Dedifferentiated amniotic fluid mesenchymal stem cell (primary cell): Measurements from ENCODE around the gene CCDC93.
A peak's percentile ranks its signal among the peaks of the same experiment; 100 is the strongest.

Experiments used
- DNase-seq: peaks from one replicate; pipeline ENCODE4 v3.0.0-alpha.2; 2016; ENCODE audit errors: extremely low spot score

The CCDC93 gene

DNA sequence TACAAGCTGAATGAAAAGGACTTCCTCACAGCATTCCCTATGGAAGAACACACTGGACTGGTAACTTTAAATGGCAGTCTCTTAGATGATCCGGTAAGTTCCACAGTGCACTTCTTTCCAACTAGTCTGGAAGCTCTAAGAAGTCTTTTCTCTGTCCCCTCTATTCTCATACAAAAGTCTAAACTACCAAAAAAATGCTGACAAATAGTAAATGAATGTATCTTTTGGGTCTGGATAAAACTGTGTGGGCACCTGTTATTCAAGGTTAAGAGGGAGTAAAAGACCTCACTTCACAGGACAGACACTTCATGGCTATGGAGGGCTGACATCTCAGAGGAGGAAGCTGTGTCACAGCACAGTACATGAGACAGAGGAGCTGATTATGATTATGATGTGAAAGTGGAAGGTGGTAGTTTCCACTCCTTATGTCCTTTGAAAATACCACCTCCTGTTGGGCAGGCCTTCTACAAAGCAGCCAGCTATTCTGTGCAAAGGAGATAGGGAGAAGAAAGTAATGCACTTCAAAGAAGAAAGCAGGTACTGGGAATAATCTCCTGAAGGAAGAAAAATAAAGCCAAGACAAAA is 23.9 kb downstream of the CCDC93 start:
- DNase-seq = no peak

DNA sequence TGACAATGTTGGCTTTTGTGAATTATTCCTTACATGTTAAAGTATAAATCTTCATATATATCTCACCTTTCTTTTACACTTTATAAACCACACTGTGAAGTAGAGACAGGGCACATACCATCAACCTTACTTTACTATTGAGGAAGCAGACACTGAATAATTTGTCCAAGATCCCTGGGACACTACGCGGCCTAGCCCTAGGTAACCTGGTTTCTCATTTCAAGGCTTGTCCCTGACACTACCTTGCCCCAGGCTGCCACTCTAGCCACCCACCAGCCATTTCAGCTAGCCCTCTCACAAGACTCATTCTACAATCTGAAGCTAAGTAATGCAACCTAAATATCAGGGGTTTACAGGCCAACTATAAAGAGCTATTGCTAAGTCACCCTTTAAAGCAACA is 26.7 kb downstream of the CCDC93 start:
- no peak for DNase-seq

GRCh38 chr2:117985092-117985491 is 28.8 kb downstream of the CCDC93 start:
- no peak for DNase-seq

GRCh38 chr2:117984208-117984607 is 29.7 kb downstream of the CCDC93 start:
- DNase-seq = no peak

DNA sequence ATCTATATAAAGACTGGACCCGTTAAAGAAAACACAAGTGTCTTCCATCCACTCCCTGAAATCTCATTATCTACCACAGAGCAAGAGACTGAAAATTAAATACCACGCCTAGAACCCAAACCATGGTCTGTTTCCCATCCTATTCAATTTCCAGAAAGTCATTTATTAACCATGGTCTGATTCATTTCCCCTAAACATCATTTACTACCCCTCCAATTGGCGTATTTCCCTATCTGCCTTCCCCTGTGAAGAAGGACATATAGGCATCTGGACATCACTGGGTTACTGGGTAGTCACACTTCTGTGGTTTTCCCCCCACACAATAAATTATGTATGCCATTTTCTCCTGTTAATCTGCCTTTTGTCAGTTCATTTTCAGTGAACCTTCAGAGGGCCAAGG is 30.8 kb downstream of the CCDC93 start:
- DNase-seq = no peak

DNA sequence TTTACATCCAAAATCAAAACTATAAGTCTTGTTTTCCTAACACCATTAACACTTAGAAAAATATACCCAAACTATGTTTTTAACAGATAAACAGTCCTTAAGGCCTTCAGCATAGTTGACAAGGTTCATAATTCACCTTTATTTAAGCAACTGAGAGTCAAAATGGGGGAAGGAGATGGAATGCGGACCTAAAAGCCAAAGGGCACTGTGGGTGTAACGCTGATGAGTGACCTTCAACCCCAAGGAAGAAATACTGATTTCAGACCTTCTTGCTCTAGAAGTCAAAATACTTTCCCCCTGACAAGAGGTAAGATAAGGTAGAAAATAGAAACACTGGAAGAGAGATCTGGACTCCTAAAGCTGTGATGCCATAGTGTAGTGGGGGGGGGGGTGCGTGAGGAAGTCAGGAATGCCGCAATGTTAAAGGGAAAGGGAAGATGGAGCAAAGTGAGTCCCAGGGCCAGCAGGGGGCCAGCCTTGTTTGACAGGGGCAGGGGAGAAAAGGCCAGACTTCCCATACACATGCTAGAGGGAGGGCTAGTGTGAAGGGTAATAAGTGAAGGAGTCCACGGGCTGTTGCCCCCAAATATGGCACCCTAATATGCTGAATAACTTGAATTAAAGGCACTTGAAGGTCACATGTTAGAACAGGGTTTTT is 31.4 kb downstream of the CCDC93 start:
- DNase-seq = no peak

DNA sequence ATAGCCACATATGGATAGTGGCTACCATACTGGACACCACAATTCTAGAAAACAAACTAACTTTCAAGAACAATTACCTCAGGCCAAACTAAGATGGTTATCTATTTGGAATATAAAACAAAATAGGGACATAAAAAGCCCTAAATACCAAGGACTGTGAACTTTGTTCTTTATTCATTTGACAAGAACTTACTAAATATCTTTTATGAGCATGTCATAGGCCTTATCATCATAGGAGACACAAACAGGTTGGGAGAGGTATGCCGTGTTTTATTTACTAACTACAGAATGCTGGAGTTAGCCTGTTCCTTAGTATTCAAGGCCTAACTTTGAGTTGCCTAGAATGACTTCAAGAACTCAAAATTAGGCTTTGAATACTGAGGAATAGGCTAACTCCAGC is 32.1 kb downstream of the CCDC93 start:
- no peak for DNase-seq

DNA sequence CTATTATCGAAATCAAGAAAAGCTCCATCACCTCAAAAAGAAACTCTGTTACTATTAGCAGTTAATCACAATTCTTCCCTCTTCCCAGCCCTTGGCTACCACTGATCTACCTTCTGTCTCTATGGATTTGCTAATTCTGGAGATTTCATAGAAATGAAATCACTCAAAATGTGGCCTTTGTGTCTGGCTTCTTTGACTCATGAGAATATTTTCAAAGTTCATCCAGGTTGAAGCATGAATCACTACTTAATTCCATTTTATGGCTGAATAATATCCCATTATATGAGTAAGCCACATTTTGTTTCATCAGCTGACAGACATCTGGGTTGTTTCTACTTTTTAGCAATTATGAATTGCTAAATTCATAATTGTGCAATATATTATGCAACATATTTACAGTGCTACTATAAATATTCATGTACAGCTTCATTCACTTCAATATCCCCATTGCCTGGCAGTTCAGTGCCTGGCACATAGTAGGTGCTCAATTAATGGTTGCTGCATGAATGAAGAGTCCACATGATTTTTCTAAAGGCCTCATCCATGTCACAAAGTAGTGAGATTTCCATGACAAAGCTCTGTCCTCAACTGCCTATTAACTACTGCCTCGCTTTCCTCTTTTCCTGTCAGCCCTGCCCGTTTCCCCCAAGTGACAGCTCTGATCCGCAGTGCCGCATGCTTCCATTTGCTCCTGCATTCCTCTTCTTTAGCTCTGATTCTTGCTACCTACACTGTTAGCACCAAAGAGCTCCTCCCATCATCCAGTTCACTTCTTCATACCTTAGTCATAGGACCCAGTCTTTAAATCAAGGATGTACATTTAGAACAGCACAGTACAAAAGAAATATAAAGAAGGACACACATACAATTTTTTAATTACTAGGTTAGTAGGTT is 32.8 kb downstream of the CCDC93 start:
- DNase-seq = peak; percentile 91

DNA sequence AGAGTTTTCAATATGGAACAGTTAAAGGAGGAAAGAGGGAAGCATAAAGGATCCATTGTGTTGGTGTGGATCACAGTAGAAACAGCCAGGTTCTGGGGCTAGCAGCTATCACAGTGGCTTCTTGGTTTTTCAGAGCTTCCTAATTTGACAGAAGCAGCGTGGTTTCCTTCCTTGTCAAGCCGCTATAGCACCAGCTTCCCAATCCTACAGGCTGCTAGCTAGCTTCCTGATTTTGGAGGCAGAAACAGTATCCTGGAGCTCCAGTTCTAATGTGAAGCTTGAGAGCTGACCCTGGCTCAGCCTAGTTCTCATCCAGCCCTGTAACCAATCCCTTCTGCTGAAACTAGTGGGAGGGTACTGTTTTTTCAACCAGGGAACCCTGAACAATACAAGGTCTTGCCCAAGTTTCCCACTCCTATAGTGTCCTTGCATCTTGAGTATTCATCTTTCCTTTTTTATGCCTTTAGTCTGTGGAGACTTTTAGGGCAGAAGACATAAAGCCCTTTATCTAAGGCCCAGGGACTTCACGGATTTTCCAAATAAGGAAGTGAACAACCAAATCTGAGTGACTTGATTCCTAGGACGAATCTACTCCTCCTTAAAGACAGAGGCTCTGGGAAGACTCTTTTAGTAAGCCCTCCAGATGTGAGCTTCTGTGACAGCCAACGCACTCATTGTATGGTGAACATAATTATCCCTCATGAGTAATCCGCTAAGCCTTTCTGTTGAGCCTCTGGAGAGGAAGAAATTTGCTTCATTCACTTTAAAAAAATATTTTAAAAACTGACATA is 33.8 kb downstream of the CCDC93 start:
- peak; percentile 35 for DNase-seq

- DNase-seq = no peak
These were observed 36.2 kb downstream of the CCDC93 start for GRCh38 chr2:117977696-117978095.

GRCh38 chr2:117976581-117976980 is 37.3 kb downstream of the CCDC93 start:
- no peak for DNase-seq

DNA sequence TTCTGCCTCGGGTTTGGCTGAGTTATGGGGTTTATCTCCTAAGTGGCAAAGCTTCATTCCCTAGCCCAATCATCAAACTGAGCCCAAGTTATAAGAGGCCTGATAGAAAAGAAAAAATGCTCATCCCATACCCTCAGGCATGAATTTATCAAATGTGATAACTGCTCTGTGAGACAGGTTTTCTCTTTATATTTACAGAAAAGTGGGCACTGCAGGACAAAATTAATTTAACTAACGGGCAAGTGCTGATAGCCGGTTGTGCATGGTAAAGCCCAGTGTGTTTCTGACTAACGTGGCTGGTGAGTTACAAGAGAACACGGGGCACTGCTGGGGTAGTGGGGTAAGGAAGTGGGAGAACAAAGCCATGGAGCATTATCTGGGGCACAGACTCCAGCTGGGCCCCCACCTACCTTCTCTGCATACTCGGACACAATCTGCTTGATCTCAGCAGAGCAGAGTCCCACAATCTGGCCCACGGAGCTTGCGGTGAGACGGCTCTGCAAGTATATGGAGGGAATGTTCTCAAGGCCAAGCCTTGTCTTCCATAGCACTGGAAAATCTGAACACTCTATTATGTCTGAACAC is 40.3 kb downstream of the CCDC93 start:
- DNase-seq = no peak

DNA sequence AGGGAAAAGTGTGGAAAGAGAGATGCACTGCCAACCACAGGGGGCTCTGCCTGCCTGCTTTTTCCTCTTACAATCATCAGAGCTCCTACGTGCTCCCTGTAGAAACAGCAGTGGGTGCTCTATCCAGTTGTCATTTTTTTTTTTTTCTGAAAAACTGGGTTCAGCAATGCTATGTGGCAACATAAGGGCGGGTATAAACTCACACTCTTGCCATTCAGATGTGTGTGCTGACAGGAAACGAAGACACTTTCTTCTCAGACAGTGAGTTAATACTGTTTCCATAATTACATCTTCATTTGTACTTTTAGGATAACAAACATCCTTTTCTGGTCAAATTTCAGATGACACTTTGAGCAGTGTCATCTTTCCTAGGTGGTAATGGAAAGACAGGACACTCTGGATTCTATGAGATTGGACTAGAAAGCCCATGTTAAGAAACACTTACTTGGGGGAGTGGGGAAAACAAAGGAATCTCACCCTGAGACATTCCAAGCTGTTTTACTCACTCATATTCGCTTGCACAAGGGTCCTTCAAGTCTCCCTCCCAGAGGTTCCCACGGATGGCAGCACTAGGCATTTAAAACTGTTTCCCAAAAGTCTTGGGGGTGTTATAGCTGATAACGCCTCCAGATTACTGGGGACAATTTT is 41.3 kb downstream of the CCDC93 start:
- DNase-seq = no peak

DNA sequence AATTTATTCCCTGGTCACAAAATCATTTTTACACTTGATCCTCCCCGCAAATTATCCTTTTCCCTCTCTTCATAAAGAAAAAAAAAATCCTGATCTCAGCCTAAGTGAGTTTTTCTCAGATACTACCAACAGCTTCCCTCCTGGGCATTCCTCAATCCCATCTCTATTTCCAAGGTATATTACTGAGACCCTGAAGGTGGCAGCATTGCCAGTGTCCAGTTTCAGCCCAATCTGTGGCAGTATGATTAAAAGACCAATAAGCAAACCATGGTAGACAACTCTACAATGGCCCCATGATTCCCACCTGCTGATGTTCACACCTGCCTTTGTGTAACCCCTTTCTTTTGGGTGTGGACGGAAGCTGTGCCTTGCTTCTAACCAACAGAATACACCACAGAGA is 45.1 kb downstream of the CCDC93 start:
- no peak for DNase-seq

DNA sequence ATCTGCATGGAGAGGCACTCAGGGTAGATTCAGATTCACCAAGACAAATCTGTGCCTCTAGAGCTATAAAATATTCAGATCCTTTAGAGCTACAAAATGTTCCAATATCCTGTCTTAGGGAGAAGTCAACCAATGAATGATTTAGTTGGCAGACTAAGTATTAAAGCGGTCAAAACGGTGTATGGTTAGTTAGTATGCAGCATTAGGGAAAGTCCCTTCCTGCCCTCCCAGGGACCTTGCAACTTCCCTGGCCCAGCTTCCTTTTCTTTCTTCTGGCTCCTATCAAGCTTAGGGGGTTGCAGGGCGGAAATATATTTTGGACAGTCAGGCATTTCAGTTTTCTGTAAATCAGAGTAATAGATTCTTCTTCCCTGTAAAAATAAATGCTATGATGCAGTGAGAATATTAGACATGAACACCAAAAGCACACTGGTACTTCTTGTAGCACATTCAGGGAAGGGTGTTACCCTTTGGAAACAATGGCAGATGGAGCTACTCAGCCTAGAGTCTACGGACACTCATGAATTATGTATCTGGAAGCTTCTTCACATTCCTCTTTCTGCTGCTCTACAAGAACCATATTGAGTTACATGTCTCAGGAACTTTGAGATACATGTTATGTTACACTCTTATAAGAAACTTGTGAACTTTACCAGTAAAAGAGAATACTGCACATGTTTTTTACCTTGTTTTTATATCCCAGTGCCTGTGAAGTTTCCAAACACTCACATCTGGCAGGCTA is 45.7 kb downstream of the CCDC93 start:
- DNase-seq = no peak

GRCh38 chr2:117963446-117963845 is 50.4 kb downstream of the CCDC93 start:
- DNase-seq = no peak

- no peak for DNase-seq
These were observed 52.7 kb downstream of the CCDC93 start for GRCh38 chr2:117961201-117961600.

DNA sequence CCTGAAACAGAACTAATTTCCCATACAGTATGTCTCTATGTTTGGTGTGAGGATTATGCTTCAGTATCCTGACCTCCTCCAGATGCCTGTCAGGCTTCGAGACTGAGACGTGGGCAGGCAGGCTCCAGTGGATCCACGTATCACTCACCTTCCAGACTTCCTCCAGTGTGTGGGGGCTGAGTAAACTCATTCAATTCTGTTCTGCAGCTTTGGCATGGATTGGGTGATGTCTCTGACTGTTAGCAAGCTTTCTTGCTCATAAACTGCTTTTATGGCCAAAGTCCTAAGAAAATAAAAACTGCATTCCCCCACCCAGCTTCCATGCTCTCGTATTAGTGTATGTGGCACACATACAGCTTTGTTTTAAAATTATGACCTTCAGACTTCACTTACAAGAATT is 53.6 kb downstream of the CCDC93 start:
- peak; percentile 47 for DNase-seq

DNA sequence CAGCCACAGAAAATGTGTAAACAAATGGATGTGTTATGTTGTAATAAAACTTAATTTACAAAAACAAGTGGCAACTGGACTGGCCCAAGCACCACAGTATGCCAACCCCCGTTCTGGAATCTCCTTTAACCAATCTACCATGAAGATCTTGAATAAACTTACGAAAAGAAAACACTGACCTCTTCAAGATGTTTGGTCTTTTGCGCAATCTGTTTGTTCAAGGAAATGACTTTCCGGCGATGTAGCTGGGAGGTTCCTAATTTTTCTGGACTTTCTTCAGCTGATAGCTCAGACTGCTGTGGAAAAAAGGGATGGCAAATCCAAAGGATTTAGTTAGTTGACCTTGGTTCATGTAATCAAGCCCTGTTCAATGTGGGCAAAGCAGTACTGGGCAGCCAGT is 55.7 kb downstream of the CCDC93 start:
- DNase-seq = peak; percentile 86

- DNase-seq = no peak
These were observed 56.3 kb downstream of the CCDC93 start for GRCh38 chr2:117957616-117958015.
